GM21717 (cell line): ENCODE data around the gene DNLZ.

Experiments used
- ATAC-seq: cut with Tn5 transposase; IDR thresholded peaks from one replicate; pipeline ENCODE4 v1.9.1; 2021; ENCODE audit warnings: mild to moderate bottlenecking, moderate library complexity; ENCODE audit not compliant: unreplicated experiment

Gene DNLZ

DNA sequence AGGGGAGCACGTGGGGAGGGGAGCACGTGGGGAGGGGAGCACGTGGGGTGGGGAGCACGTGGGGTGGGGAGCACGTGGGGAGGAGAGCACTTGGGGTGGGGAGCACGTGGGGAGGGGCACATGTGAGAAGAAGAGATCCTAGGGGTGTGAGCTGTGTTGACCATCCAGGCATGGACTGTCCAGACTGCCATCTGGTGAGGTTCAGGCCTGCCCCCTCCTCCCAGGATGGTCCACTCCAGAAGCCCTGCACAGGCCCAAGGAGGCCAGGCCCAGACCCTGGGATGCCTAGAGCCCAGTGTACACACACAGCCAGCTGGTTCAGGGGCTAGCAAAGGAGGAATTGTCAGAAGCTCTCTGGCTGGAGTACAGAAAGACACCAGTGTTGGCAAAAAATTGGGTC, 34.1 kb upstream of the DNLZ start:
- ATAC-seq, result no peak

DNA sequence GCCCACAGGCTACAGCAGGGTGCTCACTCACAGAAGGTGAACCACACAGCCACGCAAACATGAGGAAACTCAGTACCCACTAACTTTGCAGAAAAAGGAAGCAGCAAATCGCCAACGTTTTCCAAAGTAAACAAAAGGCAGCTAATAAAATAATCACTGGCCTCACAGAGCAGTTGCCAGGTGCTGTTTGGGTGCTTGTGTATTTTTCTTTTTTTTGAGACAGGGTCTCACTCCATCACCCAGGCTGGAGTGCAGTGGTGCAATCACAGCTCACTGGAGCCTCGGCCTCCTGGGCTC, 32.6 kb upstream of the DNLZ start:
- ATAC-seq, result no peak

DNA sequence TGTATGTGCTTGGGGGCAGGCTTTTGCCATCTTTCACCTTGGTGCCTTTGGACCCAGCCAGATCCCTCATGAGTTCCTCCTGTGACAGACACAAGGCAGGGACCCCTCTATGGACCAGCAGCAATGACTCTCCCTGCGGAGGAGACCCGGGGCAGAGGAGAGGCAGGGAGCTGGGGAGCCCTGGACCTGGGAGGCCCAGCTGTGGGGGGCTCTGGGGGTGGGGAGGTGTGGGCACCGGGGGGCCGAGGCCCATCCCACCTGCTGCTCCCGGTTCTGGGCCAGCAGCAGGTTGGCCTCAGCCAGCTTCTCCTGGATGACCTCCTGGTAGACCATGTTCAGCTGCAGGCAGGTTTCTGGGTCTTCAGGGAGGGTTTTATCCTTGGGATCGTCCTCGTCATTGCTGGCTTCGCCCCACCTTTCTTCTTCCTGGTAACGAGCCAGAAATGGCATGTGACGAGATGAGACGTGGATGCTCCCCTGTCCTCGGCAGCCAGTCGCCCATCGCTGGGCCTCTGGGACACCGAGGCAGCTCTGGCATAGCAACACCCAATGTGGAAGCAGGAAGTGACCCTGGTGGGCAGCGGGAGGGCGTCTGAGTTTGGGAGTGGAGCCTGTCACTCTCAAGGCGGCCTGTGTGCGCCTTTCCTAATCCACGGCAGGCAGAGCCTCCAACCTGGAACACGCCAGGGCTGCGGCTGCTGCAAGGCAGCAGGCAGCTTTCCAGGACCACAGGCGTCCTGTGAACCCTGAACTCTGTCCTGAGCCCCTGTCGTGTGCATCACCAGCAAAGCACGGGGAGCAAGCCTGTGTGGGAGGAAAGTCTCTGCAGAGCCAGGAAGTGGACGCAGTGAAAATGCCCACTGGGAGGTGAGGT, 32.0 kb upstream of the DNLZ start:
- ATAC-seq, result no peak

DNA sequence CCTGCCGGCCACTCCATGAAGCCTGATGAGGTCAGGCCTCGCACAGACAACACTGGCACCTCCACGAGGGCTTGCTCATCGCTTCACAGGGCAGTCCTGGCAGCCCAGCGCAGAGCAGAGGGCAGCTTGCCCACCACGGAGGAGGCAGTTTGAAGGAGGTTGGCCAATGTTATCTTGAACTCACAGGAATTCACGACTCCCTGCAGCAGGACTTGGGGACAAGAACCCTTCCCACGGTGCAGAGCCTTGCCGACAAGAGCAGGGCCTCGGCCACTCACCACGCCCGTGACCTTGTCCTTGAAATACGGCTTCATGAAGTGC, 31.4 kb upstream of the DNLZ start:
- ATAC-seq, result no peak

DNA sequence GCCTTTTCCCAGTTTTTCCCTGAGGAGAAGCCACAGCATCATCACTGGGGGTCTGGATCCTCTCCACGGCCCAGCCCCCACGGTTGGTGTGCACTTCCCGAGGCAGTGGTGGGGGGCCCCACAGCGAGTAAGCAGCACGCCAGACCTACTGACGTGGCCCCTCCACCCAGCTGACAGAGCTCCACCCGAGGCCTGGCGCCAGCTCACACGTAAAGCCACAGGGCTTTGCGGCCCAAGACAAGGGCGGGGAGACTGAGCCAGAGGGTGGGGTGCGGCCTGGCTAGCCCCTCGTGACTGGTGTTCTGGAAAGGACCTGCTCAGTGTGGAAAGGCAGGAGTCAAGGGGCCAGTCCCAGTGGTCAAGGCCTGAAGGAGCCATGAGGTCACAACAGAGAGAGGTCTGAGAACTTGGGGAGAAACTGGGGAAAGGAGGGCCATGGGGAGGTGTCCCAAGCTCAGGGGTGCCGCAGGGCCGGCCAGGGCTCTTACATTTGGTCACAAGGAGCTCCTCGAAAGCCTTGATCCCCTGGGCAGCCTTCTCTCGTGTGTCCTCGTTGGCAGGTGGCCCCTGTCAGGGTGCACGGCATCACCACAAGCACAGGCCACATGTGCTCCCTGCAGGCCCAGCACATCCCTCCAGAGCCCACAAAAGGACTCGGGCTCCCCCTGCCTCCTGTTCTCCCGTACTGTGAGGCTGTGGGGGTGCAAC, 30.9 kb upstream of the DNLZ start:
- no peak for ATAC-seq

DNA sequence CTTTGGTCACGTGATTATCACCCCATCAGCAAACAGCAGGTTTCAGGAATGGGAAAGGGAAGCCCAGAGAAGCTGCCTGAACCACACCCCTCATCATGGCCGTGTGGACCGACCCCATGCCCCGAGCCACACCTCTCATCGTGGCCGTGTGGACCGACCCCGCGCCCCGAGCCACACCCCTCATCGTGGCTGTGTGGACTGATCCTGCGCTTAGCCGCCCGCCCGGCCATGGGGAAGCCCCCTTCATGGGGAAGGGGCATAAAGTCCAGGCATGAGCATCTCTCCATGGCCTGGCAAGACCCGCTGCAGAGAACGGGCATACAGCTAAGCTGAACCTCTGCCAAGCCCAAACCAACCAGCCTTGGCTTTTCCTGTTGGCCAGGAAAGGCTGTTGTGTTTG, 30.0 kb upstream of the DNLZ start:
- no peak for ATAC-seq

DNA sequence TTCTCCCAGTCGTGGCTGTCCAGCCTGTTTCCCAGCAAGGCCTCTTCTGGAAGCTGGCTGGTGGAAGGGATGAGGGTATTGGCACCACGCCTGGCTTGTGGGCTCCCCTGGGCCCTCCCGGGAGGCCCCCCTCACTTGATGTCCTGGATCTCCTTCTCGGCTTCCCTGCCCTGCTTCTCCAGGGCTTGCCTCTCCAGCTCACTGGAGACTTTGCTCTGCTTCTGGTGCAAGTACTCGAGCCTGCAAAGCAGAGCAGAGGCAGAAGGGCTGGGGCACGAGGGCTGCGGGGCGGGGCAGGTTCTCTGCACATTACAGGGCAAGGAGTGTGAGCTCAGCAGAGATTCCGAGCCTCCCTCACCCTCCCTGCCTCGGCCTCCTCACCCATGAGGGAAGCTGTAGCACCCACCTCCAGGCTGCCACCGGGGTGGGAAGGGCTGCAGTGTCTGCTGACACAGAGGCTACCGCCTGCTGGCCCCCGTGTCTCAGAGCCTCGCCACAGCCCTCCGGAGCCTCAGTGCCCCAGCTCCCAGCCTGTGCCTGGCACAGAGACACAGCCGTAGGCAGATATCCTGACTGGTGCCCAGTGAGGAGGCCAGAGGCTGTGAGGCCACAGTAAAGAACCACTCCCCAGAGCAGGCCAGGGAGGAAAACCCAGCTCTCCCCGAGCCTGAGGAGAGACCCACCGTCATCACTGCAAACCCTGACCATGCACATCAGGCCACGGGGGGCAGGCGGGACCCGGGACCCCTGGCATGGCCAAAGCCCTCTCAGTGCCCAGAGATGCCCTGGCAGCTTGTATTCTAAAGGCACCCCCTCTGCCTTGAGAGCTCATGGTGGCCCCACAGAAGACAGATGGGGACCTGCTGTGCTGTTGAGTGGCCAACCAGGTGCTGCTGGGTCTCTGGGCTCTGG, 29.2 kb upstream of the DNLZ start:
- no peak for ATAC-seq

DNA sequence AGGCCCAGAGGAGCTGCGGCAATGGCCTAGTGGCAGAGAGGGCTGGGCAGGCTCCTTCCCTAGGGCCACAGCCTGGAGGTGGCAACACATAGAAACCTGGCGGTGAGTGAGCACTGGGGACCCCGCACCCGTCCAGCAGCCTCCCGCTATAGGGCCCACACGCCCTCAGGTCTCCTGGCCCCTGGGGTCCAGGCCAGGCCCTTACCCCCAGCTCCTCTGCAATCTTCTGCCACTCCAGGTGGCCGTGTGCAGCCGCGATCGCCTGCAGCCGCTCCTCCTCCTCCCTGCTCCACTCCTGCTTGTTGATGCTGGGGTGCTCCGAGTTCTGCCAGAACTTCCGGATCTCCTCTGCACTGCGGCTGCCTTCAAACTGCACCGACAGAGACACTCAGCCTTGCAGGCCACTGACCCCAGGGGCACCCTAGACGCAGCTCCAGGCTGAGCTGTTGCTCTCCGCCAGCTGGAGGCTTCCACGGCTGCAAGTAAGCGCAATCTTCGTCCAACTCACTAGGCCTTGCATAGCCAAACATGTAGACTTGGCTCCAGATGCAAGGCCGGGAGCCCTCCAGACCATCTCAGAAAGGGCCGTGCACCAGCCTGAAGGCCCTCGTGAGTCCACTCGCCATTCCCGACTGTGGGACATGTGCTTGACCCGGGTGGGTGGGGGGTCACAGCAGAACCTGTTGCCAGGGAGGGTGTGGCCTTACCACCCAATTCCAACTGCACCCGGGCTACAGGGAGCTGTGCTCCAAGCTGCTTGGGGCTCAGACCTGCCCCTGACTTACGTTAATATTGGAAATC, 28.4 kb upstream of the DNLZ start:
- ATAC-seq, result no peak

DNA sequence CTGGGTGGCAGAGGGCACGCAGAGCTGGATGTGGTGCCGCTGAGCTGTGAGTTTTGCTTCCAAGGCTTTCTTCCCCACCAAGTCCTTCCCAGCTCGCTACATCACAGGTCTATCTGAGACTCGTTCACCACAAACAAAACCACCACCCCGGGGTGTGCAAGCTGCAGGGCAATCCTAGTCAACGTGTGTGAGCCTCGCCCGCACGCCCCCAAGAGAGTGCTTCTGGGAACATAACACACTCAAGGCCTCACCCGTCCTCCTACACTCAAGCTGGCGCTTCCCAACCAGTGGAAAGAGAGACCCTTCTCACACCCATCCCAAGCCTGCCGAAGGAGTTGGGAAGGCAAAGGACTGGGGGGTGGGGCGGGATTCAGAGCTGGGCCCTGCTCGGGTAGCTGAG, 25.9 kb upstream of the DNLZ start:
- ATAC-seq, result no peak

DNA sequence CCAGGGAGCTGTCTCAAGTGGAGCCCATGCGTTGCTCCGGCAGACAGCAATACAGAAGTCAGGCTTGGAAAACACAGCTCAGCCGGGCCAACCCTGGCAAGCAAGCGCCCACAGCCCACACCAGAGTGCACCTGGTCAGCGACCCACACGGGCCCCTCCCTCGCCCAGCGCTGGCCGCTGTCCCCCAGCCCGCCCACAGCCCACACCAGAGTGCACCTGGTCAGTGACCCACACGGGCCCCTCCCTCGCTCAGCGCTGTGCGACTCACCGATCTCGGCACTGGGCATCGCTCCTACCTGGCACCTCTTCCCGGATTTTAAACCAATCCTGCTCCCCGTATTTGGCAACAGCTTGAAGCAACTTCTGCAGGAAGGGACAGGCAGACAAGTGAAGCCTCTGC, 23.7 kb upstream of the DNLZ start:
- no peak for ATAC-seq

DNA sequence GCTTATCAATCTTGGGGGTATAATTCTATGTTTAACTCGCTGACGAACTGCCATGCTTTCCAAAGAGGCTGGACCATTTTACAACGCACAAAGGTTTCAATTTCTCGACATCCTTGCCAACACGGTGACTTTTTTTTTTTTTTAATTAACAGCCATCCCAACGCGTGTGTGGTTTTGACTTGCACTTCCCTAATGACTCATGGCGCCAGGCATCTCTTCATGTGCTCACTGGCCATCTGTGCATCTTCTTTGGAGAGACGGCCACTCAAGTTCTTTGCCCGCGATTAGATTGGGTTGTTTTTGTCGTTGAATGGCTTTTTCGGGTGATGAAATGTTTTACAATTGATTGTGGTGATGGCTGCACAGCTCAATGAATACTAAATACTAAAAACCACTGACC, 22.5 kb upstream of the DNLZ start:
- ATAC-seq, result no peak

DNA sequence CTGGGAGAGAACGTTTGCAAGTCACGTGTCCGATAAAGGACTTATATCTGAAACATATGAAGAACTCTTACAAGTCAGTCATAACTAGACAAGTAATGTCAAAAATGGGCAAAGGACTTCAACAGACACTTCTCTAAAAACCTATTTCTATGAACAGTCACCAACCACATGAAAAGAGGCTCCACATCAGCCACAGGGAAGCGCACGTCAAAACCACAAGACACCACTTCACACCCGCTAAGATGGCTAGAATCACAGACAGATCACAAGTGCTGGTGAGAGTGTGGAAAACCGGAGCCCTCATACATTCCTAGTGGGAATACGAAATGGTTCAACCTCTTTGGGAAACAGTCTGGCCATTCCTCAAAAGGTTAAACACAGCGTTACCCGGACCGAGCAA, 21.5 kb upstream of the DNLZ start:
- no peak for ATAC-seq

DNA sequence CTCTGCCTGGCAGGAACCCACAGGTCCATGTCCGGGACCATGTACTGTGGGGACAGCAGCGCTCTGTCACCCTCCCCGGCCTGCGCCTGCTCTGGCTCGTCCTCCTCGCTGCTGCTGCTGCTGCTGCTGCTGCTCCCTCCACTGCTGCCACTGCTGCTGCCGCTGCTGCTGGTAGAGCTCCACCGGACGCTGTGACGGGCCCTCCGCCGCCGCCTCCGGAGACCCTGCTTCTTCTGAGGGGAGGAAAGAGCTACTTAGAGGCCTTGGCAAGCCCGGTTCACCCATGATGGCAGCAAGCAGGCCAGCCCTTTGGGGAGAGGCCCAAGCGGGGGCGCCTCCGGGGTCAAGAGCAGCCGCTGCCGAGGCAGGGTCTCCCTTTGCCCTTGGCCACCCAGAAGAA, 19.9 kb upstream of the DNLZ start:
- no peak for ATAC-seq

DNA sequence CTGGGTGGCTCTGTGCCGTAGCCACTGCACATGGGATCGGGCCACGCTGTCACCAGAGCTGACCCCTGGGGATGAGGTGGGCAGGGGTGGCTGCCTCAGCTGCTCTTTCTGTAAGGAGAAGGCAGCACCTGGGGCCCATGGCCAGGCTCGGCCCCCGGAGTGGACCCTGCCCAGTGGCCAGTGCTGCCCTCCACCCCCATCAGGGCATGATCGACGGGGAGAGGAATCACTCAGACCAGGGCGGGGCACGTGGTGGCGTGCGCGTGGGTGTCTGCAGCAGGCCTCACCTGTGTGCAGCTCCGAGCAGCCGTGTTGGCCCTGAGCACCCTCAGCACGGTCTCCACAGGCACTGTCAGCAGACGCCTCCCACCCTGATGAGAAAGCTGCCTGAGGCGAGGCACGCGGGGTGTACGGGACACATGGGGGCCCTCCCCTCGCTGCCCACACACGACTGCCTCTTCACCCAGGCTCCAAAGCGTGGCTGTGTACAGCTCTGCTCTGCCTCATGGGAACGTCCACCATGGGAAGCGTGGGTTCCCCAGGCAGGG, 18.5 kb upstream of the DNLZ start:
- no peak for ATAC-seq

DNA sequence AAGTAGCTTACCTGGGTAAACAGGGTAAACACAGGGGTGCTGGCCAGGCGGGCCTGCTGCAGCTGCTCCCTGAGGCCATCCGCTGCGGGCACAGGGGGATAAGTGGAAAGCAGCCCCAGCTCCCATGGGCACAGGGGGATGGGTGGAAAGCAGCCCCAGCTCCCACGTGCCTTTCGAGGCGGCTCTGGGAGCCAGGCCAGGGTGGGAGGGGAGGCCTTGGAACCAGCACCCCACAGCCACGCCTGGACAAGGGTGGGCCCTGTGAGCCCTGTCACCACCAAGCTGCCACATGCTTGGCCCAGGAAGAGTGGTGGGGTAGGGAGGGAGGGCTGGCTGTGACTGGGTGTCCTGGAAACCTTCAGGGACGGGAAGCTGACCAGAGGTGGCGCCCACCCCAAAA, 17.8 kb upstream of the DNLZ start:
- no peak for ATAC-seq

DNA sequence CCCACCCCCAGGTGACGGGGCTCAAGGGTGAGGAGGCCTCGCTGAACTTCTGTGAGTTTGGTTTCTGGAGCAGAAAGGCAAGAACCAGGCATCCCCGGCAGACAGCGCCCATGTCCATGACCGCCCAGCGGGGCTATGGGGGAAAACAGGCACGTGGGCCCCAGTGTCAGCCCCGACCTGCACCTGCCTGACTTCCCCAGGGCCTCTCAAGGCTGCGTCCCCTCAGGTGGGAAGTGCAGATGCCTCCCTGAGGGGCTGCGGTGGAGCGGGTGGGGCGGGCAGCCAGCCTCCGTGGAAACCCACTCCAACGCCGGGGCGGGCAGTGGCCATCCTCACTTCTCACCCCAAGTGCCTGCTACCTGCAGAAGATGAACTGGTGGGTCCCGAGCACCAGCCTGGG, 16.8 kb upstream of the DNLZ start:
- no peak for ATAC-seq

DNA sequence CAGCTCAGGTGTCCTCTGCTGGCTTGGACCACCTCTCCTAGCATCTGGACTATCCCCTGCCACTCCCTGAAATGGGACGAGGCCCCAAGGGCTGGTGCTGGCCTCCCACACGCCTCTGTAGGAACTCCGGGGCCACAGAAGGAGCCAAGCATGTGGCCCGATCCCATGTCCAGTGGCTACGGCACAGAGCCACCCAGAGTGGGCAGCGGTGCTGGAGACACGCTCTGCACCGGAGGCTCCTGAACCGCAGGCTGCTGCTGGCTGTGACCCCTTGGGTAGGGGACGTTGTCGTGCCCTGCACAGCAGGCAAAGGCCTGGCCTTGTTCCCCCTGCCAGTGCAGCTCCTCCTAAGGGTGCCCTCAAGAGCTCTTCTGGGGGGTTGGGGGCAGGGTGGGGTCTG, 16.3 kb upstream of the DNLZ start:
- no peak for ATAC-seq

DNA sequence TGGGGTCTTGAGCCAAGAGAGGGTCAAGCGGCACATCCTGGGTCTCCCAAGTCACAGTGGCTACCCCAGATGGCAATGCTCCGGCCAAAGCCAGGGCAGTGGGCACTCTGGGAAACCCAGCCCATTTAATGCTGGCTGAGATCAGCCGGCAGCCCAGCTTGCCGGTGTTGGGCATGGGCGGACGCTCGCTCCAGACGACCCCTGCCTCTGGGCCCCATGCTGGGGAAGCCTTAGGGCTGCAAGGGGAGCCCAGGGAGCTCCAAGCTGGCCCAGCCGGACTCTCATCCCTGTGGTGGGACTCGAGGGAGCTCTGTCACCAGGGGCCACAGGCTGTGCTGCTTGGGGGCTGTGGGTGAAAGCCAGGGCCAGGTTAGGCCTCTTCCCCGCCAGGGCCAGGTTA, 15.9 kb upstream of the DNLZ start:
- ATAC-seq, result no peak

DNA sequence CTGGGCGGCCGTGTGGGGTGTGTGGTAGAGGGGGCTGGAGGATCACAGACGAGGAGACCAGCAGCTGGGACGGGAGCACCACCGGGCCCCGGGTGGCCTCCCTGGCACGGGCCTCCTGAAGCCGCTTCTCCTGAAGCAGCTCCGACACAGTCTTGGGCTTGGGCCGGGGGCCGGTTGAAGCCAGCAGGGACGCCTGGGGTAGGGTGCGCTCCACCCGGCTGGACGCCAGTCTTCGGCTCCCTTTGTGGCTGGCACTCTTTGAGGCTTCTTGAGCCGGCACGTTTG, 15.4 kb upstream of the DNLZ start:
- ATAC-seq, result no peak

DNA sequence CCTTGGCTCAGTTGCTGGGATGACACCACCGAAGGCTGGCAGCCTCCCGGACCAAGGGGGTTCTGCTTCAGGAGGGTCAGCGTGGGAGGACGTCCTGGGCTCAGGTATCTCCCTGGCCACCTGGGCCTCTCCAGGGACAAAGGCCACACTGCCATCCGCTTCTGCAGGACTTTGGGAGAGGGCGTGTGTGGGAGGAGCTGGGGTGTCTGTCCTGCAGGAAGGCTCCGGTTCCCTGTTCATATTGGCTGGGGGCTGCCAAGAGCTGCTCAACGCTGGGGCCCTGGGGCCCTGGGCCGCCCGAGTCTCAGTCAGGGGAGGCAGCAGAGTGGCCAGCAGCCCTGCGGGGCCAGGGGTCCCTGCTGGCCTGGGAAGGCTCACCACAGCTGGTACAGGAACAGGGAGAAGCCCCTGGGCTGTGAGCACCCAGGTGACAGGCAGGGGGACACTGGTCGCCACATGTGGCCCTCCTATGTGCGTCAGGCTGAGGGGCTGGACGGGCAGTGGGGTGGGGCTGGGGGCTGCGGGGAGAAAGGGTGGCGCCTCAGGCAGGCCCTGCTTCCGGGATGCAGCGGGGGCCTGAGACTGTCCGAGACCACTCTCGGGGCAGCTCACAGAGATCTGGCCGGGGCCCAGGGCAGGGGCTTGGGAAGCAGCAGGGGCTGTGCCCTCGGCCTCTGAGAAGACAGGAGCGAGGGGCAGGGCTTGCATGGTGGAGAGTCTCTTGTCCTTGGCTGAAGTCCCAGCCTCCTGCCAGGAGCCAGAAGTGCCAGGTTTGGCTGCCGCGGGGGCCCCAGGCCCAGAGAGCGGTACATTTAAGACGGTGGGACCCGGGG, 14.8 kb upstream of the DNLZ start:
- ATAC-seq, result no peak
